SJCRH30 (cell line): ENCODE data around the gene ITGA7. TPM values are rescaled to one million over a fixed set of nuclear protein-coding genes. Genes with fewer than 3 reads are reported as not detected.

ENCODE experiments used
- DNase-seq, 2 experiments: peaks; one replicate each; pipeline ENCODE4 v3.0.0-alpha.2; 2015 to 2020
- H3K27ac ChIP-seq: fragments of 250-450 bp; sonication (Bioruptor Pico); 2 replicates; pipeline ENCODE4 v1.5.1; 2020; ENCODE audit warnings: mild to moderate bottlenecking, moderate library complexity
- H3K27me3 ChIP-seq: fragments of 250-450 bp; sonication (Bioruptor Pico); 2 replicates; pipeline ENCODE4 v1.5.1; 2020; ENCODE audit warnings: mild to moderate bottlenecking, moderate library complexity
- H3K36me3 ChIP-seq: fragments of 250-450 bp; sonication (Bioruptor Pico); 2 replicates; pipeline ENCODE4 v1.5.1; 2020; ENCODE audit warnings: mild to moderate bottlenecking, moderate library complexity
- H3K4me1 ChIP-seq: fragments of 250-450 bp; sonication (Bioruptor Pico); 2 replicates; pipeline ENCODE4 v1.5.1; 2020; ENCODE audit warnings: mild to moderate bottlenecking, moderate library complexity
- H3K4me3 ChIP-seq: fragments of 250-450 bp; sonication (Bioruptor Pico); 2 replicates; pipeline ENCODE4 v1.5.1; 2020; ENCODE audit warnings: mild to moderate bottlenecking, moderate library complexity
- H3K9me3 ChIP-seq: fragments of 250-450 bp; sonication (Bioruptor Pico); replicated peaks from 2 replicates; pipeline ENCODE4 v1.5.1; 2020; ENCODE audit warnings: mild to moderate bottlenecking, moderate library complexity
- total RNA-seq: library from RNA; depleted of rRNA; stranded (reverse); fragments of >200 nt; shearing (Covaris generic); gene quantifications from 2 replicates; pipeline ENCODE4 v1.2.3, GENCODE V29; 2014

ITGA7 gene
- total RNA-seq, 1 experiment from 2014 or later, result 27.1 TPM

GRCh38 chr12:55716582-55716957 lies 8.9 kb upstream of the ITGA7 start:
- Histone ChIP-seq H3K4me3 (peak overlapping the region; percentile 79), H3K9me3 (no peaks in the 10 kb centered on the region), H3K27me3 (no peaks in the 10 kb centered on the region), H3K4me1 (peaks cover 30% of the 10 kb centered on the region), H3K36me3 (no peaks in the 10 kb centered on the region), H3K27ac (peak overlapping the region; percentile 80)
- no peak for DNase-seq

- Histone ChIP-seq H3K9me3 (no peaks in the 10 kb centered on the region), H3K4me3 (peak within 1 kb of the TSS; percentile 79), H3K27me3 (no peaks in the 10 kb centered on the region), H3K36me3 (no peaks in the 10 kb centered on the region), H3K4me1 (peaks cover 26% of the 10 kb centered on the region), H3K27ac (peak within 1 kb of the TSS; percentile 80)
- peak; percentile 92 to 95 for DNase-seq
Observed at GRCh38 chr12:55715833-55716581, 8.3 kb upstream of the ITGA7 start, which contains the start of gene BLOC1S1. Gene BLOC1S1 (plus strand): TSS chr12:55716046. CDS start chr12:55716052, 6 bp downstream.

- peak in 1 of 2 experiments; percentile 26 for DNase-seq
- Histone ChIP-seq H3K9me3 (no peaks in the 10 kb centered on the region), H3K4me3 (peak overlapping the region; percentile 79), H3K27me3 (no peaks in the 10 kb centered on the region), H3K4me1 (peaks cover 26% of the 10 kb centered on the region), H3K36me3 (no peaks in the 10 kb centered on the region), H3K27ac (peak overlapping the region; percentile 80; the same call in 1 of the 2 replicates)
Observed at GRCh38 chr12:55715169-55715764, 7.6 kb upstream of the ITGA7 start.

- no peak overlapping the region for H3K27ac ChIP-seq
- H3K9me3 ChIP-seq, result no peaks in the 10 kb centered on the region
- DNase-seq, result no peak
- no peak overlapping the region for H3K4me3 ChIP-seq
- H3K36me3 ChIP-seq, result no peaks in the 10 kb centered on the region
- H3K4me1 ChIP-seq, result peaks cover 17% of the 10 kb centered on the region
- H3K27me3 ChIP-seq, result no peaks in the 10 kb centered on the region; the same call in 1 of the 2 replicates
Observed at GRCh38 chr12:55713721-55714120, 6.0 kb upstream of the ITGA7 start.

- Histone ChIP-seq H3K36me3 (no peaks in the 10 kb centered on the region), H3K9me3 (no peaks in the 10 kb centered on the region), H3K4me1 (peaks cover 8% of the 10 kb centered on the region), H3K4me3 (no peak overlapping the region), H3K27ac (no peak overlapping the region), H3K27me3 (no peaks in the 10 kb centered on the region; the same call in 1 of the 2 replicates)
- no peak for DNase-seq
Observed at GRCh38 chr12:55712700-55713415, 5.2 kb upstream of the ITGA7 start.

GRCh38 chr12:55711786-55712553 lies 4.3 kb upstream of the ITGA7 start:
- no peaks in the 10 kb centered on the region; the same call in 1 of the 2 replicates for H3K27me3 ChIP-seq
- peaks cover under 1% of the 10 kb centered on the region; the same call in 1 of the 2 replicates for H3K4me1 ChIP-seq
- no peak for DNase-seq
- H3K36me3 ChIP-seq, result no peaks in the 10 kb centered on the region
- no peak overlapping the region for H3K4me3 ChIP-seq
- no peaks in the 10 kb centered on the region for H3K9me3 ChIP-seq
- H3K27ac ChIP-seq, result no peak overlapping the region

- no peaks in the 10 kb centered on the region for H3K36me3 ChIP-seq
- H3K27me3 ChIP-seq, result no peaks in the 10 kb centered on the region; the same call in 1 of the 2 replicates
- DNase-seq, result no peak
- H3K4me3 ChIP-seq, result no peak overlapping the region
- H3K9me3 ChIP-seq, result no peaks in the 10 kb centered on the region
- H3K4me1 ChIP-seq, result peaks cover 32% of the 10 kb centered on the region
- no peak overlapping the region for H3K27ac ChIP-seq
Observed at GRCh38 chr12:55708695-55709233, 1.1 kb upstream of the ITGA7 start.

GRCh38 chr12:55707219-55707671 lies 459 bp downstream of the ITGA7 start:
- peak overlapping the region; percentile 70 for H3K4me3 ChIP-seq
- DNase-seq, result peak; percentile 32 to 39
- H3K27ac ChIP-seq, result no peak overlapping the region
- no peaks in the 10 kb centered on the region; the same call in 1 of the 2 replicates for H3K27me3 ChIP-seq
- H3K36me3 ChIP-seq, result no peaks in the 10 kb centered on the region
- no peaks in the 10 kb centered on the region for H3K9me3 ChIP-seq
- H3K4me1 ChIP-seq, result peaks cover 46% of the 10 kb centered on the region

- peak overlapping the region; percentile 70 for H3K4me3 ChIP-seq
- no peaks in the 10 kb centered on the region for H3K9me3 ChIP-seq
- H3K27ac ChIP-seq, result no peak overlapping the region
- no peak for DNase-seq
- H3K27me3 ChIP-seq, result no peaks in the 10 kb centered on the region; the same call in 1 of the 2 replicates
- peaks cover 46% of the 10 kb centered on the region for H3K4me1 ChIP-seq
- no peaks in the 10 kb centered on the region for H3K36me3 ChIP-seq
Observed at GRCh38 chr12:55706568-55707218, 1.0 kb downstream of the ITGA7 start.

GRCh38 chr12:55705782-55706402 lies 1.8 kb downstream of the ITGA7 start:
- peak in 1 of 2 experiments; percentile 35 for DNase-seq
- H3K27me3 ChIP-seq, result no peaks in the 10 kb centered on the region; the same call in 1 of the 2 replicates
- H3K9me3 ChIP-seq, result no peaks in the 10 kb centered on the region
- peaks cover 52% of the 10 kb centered on the region for H3K4me1 ChIP-seq
- no peak overlapping the region for H3K27ac ChIP-seq
- no peaks in the 10 kb centered on the region for H3K36me3 ChIP-seq
- peak overlapping the region; percentile 70 for H3K4me3 ChIP-seq

GRCh38 chr12:55704824-55705718 lies 2.6 kb downstream of the ITGA7 start:
- Histone ChIP-seq H3K9me3 (no peaks in the 10 kb centered on the region), H3K4me3 (no peak overlapping the region), H3K36me3 (no peaks in the 10 kb centered on the region), H3K4me1 (peaks cover 60% of the 10 kb centered on the region), H3K27me3 (no peaks in the 10 kb centered on the region; the same call in 1 of the 2 replicates), H3K27ac (peak overlapping the region; percentile 81)
- peak in 1 of 2 experiments; percentile 43 for DNase-seq

GRCh38 chr12:55703901-55704761 lies 3.6 kb downstream of the ITGA7 start:
- peak; percentile 89 to 94 for DNase-seq
- peaks cover 66% of the 10 kb centered on the region for H3K4me1 ChIP-seq
- no peaks in the 10 kb centered on the region; the same call in 1 of the 2 replicates for H3K27me3 ChIP-seq
- peak overlapping the region; percentile 81 for H3K27ac ChIP-seq
- H3K36me3 ChIP-seq, result no peaks in the 10 kb centered on the region
- no peaks in the 10 kb centered on the region for H3K9me3 ChIP-seq
- no peak overlapping the region for H3K4me3 ChIP-seq
